TTC549 (cell line): ENCODE data around the gene TTC33.
"Not testable (repeated sequence)": the region's sequence is repeated elsewhere in the genome, so short reads cannot be mapped to it uniquely, and the experiment has no call there.

Source experiments
- FAIRE-seq: peaks from 2 replicates; lab custom pipeline; 2012; peaks lifted over from hg19 to GRCh38; lab: Jason Lieb, UNC

TTC33 gene

GRCh38 chr5:40606077-40606765 lies 149.5 kb downstream of the TTC33 start:
- no peak for FAIRE-seq

- no peak for FAIRE-seq
Observed at GRCh38 chr5:40605295-40605958, 150.3 kb downstream of the TTC33 start.

GRCh38 chr5:40603378-40603777 lies 152.4 kb downstream of the TTC33 start:
- no peak for FAIRE-seq

- no peak for FAIRE-seq
Observed at GRCh38 chr5:40601198-40601868, 154.4 kb downstream of the TTC33 start.

GRCh38 chr5:40600383-40600782 lies 155.4 kb downstream of the TTC33 start:
- no peak for FAIRE-seq

GRCh38 chr5:40599676-40600075 lies 156.1 kb downstream of the TTC33 start:
- no peak for FAIRE-seq

- FAIRE-seq, result no peak
Observed at GRCh38 chr5:40594811-40595210, 160.9 kb downstream of the TTC33 start.

GRCh38 chr5:40591727-40592396 lies 163.9 kb downstream of the TTC33 start:
- not testable (repeated sequence) for FAIRE-seq

- FAIRE-seq, result no peak
Observed at GRCh38 chr5:40587376-40587775, 168.4 kb downstream of the TTC33 start.

- no peak for FAIRE-seq
Observed at GRCh38 chr5:40585537-40586267, 170.1 kb downstream of the TTC33 start.

- no peak for FAIRE-seq
Observed at GRCh38 chr5:40584054-40584453, 171.7 kb downstream of the TTC33 start.

GRCh38 chr5:40578501-40579451 lies 177.0 kb downstream of the TTC33 start:
- no peak for FAIRE-seq

GRCh38 chr5:40577718-40578117 lies 178.0 kb downstream of the TTC33 start:
- FAIRE-seq, result no peak

GRCh38 chr5:40575921-40576320 lies 179.8 kb downstream of the TTC33 start:
- FAIRE-seq, result no peak

GRCh38 chr5:40575411-40575810 lies 180.3 kb downstream of the TTC33 start:
- no peak for FAIRE-seq

GRCh38 chr5:40572937-40573336 lies 182.8 kb downstream of the TTC33 start:
- no peak for FAIRE-seq

- FAIRE-seq, result no peak
Observed at GRCh38 chr5:40572391-40572790, 183.4 kb downstream of the TTC33 start.

- no peak for FAIRE-seq
Observed at GRCh38 chr5:40571729-40572128, 184.0 kb downstream of the TTC33 start.

- no peak for FAIRE-seq
Observed at GRCh38 chr5:40570408-40571129, 185.2 kb downstream of the TTC33 start.

GRCh38 chr5:40569546-40570270 lies 186.1 kb downstream of the TTC33 start:
- FAIRE-seq, result no peak
